HG02759 (cell line): ENCODE data around the gene CFAP221.
"Not testable (repeated sequence)": the region's sequence is repeated elsewhere in the genome, so short reads cannot be mapped to it uniquely, and the experiment has no call there.

Experiments used
- ATAC-seq: cut with Tn5 transposase; IDR thresholded peaks from one replicate; pipeline ENCODE4 v1.9.1; 2021; ENCODE audit warnings: mild to moderate bottlenecking, moderate library complexity; ENCODE audit not compliant: unreplicated experiment

The CFAP221 gene

DNA sequence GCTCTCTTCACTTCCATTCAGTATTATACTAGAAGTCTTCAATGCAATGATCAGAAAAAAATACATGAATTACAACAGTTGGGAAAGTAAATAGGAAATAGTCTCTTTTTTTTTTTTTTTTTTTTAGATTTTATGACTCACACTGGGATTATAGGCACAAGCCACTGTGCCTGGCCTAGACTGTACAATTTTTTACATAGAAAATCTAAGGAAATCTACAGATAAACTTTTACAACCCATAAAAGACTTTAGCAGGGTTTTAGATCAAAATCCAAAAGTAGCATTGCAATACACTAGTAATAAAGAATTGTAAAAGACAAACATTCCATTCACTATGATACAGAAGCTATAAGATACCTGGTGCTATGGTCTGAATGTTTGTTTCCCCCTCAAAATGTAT lies 39.0 kb downstream of the CFAP221 start:
- no peak for ATAC-seq

DNA sequence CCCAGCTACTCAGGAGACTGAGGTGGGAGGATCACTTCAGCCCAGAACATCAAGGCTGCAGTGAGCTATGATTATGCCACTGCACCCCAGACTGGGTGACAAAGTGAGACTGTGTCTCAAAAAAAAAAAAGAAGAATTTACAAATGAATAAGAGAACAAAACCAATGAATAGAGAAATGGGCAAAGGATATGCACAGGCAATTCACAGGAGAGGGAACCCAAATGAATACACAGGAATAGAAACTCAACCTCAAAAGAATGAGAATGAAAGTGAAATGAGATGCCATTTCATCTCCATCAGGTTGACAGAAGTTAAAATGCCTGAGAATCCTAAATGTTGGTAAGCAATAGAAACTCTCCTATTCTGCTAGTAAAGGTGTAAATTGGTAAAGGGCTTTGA lies 40.2 kb downstream of the CFAP221 start:
- ATAC-seq = no peak

DNA sequence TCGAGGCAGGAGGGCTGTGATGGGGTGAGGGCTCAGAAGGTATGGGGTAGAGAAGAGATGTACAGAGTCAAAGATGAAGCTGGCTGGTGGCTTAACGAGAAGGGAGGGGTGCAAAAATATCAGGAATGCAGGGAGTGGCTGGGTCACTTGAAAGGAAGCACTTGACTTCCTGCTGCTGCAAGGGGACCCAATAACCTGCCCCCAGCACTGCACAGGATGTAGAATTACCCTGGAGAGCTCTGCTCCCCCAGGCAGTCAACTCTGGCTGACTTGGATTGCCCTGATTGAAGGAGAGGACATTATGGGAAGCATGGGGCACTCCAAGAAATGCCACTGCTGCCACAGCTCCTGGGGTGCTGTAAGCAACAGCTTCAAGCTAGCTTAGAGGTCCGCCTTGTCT lies 41.8 kb downstream of the CFAP221 start:
- no peak for ATAC-seq

DNA sequence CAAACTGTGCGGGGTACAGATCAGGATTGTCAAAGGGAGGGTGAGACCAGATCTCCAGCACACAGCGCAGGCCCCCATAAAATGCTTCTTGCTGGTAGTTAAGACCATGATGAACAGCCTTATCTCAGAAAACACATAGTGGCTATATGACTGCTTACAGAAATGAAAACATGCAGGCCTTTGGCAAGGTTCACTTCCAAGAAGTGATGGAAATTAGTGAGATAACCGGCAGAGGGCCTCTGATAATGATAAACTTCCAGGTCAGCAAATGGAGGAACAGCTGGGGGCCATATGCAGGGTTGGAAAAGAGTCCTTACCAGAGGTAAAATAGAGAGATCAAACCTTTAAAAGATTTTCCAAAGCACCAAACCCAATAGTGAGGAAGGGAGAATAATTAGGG lies 46.6 kb downstream of the CFAP221 start:
- ATAC-seq = no peak

DNA sequence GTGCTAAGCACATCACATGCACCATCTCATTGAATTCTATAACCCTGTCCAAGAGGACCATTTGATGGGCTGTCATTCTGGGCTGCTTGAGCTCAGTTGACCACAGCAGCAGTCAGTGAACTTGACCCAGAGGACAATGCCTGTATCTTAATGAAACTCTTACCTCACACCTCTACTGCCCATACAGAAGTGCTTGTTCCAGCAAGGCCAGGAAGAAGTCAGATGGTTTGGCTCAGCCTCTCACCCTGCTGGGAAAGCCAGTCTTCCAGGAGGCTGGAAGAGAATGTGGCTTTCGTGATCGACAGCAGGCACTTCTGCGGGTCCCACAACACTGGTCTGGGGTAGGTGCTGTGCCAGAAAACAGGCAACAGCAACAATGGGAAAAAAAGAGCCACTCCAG lies 47.3 kb downstream of the CFAP221 start:
- ATAC-seq = no peak

DNA sequence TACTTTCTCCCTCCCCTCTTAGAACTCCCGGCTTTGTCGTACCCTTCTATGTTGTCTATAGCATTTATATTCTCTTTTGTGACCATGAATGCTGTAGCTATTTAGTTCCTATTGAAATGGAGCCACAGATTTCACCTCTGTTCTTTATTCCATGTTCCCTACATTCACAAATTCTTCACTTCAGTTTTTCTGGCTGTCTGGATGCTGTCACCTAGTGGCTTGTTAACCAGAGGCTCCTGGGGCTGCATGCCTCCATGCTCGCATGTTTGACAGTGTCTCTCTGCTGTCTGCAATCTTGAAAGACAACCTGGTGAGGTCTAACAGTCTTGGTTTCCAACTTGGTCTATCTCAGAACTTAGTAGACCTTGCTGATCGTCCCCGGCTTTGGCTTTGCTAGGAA lies 48.2 kb downstream of the CFAP221 start:
- no peak for ATAC-seq

DNA sequence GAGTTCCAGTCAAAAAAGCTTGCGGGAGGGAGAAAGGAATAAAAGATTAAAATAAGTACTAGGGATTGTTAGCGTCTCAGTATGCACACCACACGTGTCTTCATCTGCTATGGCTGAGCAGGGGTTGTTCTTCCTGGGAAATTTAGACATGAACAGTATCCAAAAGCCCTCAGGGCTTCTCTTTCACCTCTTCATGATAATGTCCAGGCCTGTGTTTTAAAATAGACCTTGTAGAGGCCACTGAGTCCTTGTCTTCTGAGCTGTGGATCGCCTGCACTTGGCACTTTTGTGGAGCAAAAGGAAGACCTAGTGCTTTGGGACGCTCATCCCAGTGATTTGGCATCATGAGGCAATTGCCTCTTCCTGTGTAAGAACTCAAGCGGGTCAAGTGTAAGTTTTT lies 52.4 kb downstream of the CFAP221 start:
- ATAC-seq = no peak

DNA sequence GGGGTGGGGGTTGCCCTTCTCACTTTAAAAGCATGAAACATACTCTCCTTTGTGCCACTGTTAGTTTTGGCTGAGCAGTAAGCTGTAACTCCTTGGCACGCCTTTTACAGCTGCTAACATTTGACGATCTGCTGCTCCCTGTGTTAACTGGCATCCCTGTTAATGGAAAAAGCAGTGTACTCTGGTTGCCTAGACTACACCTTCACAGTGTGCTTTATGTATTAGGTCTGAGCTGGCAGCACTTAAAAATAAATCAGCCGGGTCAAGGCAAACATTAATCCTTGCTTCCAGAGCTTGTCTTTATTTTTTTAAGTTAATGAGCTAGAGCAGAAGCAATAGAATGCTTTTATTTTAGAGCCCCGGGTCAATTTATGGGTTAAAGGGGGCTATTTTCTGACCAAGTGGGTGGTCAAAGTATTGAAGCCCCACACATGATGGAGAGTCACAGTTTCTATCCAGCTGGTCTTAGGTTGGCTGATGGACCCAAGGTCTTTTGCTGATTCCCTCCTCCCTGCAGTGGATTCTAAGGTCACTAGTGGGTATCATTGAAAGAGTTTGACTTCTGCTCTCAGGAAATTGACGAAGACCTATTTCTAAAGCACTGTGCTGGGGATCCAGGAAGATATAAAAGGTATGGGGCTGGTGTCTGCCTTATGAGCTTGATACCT lies 54.5 kb downstream of the CFAP221 start:
- no peak for ATAC-seq

DNA sequence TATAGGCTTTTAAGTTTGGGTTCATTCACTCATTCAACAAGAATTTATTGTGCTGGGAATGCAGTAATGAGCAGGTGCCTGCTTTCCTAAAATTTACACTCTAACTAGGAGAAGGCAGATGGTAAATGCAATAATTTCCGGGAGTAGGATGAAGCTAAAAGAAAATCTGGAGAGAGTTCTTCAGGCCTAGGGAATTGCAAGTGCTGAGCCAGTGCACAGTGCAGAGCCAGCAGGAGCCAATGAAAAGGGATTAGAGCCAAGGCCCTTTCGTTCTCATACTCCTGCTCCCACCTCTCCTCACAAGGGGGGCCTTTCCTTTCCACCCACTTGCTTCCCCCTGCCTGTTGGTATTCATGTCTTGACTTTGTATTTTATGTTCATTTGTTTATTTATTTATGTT lies 55.1 kb downstream of the CFAP221 start:
- no peak for ATAC-seq

DNA sequence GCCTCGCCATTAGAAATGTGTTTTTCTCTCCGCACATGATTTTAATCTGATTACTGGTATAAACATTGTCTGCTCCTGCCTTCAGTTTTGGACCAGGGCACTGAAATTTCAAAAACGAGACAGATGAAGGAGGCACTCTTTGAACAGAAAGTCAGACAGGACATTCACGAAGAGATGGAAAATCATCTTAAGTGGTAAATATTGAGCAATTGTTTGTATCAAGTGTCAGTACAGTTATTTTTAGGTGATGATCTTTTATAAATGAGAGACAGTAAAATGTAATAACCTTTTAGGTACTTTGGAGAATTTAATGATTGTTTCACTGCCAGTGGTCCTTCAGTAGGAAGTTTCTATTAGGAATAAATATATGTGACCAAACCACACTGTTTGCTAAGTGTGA lies 60.8 kb downstream of the CFAP221 start:
- no peak for ATAC-seq

DNA sequence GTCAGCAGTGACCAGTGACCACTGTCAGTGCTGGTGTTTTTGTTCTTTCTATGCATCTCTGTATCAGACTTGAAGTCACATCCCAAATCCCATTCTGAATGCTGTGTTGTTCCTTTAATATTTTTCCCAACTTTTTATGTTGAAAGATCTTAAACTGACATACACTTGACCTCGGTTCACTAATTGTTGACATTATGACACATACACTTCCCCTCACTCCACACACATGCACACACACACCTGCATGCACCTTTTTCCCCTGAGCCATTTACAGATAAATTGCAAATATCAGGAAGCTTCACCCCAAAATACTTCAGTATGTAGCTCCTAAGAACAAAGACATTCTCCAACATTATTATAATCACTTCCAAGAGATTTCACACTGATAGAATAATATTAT lies 62.4 kb downstream of the CFAP221 start:
- no peak for ATAC-seq

DNA sequence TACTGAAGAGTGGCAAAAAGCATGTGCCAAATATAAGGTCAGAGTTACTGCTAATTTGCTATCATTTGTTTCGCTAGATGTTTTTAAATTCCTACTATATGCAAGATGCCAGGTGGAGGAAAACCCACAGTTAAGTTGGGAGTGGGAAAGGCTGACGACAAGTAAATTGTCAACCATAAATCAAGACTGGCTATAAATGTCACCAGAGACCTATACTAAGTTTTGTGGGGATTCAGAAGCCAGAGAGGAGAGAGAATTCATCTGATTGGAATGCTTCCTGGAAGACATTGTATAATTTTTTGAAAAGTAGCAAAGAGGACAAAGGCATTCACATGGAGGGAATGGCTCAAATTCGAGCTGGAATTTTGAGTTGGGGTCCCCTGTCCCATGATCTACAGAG lies 64.3 kb downstream of the CFAP221 start:
- ATAC-seq = no peak

DNA sequence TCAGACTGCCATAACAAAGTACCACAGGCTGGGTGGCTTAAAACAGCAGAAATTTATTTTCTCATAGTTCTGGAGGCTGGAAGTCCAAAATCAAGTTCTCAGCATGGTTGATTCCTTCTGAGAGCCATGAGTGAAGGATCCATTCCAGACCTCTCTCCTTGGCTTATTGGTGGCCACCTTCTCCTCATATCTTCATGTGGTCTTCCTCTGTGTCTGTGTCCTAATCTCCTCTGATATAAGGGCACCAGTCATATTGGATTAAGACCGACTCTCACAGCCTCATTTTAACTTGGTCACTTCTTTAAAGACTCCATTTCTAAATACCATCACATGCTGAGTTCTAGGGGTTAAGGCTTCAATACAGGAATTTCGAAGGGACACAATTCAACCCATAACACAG lies 65.1 kb downstream of the CFAP221 start:
- ATAC-seq = no peak

DNA sequence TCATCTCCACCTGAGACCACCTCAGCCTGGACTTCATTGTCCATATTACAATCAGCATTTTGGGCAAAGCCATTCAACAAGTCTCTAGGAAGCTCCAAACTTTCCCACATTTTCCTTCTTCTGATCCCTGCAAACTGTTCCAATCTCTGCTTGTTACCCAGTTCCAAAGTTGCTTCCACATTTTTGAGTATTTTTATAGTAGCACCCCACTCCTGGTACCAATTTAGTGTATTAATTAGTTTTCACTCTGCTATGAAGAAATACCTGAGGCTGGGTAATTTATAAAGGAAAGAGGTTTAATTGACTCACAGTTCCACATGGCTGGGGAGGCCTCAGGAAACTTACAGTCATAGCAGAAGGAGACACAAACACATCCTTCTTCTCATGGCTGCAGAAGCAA lies 69.9 kb downstream of the CFAP221 start:
- not testable (repeated sequence) for ATAC-seq

DNA sequence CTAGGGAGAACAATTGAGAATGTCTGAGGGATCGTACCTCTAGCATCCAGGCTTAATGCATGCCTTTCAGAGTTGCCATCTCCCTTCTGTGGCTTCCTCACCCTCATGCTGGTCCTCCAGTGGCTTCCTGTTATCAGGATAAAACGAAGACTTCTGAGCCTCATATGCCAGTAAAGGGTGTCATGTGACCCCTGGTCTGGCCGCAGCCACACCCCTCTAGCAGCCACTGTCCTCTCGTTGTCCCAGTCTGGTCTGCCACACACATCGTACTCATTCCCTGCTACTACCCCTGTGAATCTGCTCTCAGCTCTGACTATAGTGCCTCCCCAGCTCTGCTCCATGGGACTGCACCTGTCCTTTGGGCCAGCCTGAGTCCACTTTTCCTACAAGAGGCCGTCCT lies 72.2 kb downstream of the CFAP221 start:
- ATAC-seq = no peak

DNA sequence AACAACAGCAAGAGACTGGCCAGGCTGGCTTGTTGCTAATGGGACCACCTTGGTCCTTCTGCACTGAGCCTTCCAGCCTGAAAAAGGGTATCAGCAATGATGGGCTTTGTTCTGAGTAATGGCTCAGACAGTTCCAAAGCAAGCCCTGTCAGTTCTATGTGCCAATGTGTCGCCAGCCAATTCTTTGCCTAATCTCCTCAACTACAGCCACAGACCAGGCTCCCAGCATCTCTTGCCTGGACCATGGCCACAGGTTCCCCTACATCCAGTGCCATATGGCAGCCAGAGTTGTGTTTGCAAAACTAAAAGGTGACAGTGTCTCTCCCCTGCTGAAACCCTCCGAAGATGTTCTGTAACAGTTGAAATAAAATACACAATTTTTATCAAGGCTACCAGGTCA lies 73.2 kb downstream of the CFAP221 start:
- ATAC-seq = no peak

DNA sequence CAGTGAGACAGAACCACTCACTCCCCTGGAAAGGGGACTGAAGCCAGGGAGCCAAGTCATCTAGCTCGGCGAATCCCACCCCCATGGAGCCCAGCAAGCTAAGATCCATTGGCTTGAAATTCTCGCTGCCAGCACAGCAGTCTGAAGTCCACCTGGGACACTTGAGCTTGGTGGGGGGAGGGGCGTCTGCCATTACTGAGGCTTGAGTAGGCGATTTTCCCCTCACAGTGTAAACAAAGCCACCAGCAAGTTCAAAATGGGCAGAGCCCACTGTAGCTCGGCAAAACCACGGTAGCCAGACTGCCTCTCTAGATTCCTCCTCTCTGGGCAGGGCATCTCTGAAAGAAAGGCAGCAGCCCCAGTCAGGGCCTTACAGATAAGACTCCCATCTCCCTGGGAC lies 74.5 kb downstream of the CFAP221 start:
- ATAC-seq = not testable (repeated sequence)

DNA sequence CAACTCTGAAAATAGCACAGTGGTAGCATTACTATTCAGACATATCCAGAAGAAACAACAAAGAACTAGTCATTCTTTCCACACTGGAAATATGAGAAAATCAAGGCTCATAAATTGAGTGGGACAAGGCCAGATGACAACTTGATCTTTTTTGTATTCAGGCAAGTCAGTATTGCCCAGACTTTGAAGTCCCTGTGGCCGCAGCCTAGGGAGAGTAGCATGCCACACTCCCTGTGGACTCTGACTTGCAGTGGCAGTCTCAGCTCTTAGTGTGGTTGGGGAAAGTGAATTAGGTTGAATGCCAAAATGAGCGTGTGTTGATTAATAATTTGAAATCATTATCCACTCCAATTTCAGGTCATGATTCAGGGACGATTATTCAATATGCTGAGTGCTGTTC lies 81.0 kb downstream of the CFAP221 start:
- ATAC-seq = no peak

DNA sequence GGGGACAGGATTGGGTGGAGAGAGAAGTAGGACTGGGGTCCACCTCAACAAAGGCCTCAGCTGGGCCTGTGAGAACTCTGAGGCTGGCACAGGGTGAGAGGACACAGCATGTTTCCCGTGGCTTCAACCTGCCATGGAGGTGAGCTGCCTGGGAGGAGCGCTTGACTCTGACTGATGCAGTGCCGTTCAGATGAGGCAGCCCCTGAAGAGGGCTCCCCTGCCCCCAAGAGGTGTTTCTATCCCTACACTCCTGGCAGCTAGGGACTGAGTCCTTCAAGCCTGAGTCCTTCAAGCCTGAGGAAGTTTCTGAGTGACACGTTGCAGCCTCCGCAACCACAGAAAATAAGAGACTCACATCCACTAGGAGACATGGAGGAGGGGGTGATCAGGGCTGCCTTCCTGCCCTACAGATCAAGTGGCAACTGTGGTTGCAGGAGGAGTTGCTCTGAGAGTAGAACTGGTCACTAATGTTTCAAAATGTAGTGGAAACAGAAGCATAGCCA lies 85.1 kb downstream of the CFAP221 start:
- ATAC-seq = no peak

DNA sequence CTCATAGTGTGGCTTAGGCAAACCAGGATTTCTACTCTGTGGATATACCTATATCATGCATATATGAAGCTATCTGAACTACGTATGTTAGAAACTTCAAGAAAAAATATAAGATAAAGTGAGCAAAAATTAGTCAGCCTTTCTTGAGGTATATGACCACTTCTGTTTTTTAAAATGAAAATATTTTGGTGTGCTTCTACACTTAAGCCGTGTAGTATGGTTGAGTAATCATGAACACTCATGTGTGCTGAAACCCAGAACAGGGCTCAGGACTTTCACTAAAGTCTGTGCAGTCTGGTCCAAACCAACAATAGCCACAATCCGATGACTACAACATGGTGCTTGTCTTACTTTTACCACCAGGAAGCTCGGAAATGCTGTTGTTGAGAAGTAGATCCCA lies 85.9 kb downstream of the CFAP221 start:
- ATAC-seq = no peak

DNA sequence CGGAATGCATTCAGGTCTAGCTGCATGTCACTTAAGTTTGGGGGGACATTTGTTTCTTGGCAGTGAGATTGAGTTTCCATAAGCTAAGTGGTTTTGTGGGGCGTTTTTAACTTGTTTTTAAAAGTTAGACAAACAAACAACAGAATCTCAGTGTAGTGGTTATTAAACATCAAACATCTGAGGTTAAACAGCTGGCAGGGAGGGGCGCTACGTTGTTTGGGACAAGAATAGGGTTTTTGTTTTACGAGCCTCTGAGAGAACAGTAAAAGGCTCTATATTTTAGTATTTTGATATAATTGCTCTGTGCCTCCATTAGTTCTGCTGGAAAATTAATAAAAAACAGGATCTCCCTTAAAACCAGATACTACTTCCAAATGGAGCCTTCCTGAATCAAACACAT lies 93.1 kb downstream of the CFAP221 start:
- no peak for ATAC-seq

DNA sequence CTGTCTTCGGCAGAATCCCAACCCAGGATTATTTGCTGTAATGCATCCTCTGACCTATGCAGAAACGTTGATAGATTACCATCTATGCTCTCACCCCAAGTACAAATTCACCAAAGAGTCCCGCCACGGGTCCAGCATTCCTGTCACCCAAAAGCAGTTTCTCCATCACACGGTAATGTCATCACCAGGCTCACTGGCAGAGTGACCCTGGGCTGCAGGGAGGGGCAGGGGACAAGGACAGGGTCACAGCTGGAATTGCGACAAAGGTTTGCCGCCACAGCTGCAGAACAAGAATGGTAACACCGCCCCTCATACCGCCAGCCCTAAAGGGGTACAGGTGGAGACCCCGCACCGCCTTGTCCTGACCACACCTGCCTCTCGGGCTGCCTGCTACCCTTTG lies 94.0 kb downstream of the CFAP221 start:
- no peak for ATAC-seq
